ENCODE results near the gene ILF3.

GRCh38 chr19:10631874-10632273 lies 22.3 kb upstream of the ILF3 start:
- TF ChIP-seq CTCF (conservative IDR thresholded peaks at IDR 0.05 in 1 of 2, IDR thresholded peaks at IDR 0.05 in 1 of 2; ENCODE audit: low read depth in 1 of 2, low read length in 2 of 2) (no peak), EZH2 (IDR thresholded peaks at IDR 0.05; ENCODE audit: low read length, missing control alignments) (no peak)
